CD4-positive, alpha-beta T cell treated with Interferon alpha-2 for 1 hour (primary cell): ENCODE measurements around the gene P2RY2.
"Not testable (repeated sequence)": the region's sequence is repeated elsewhere in the genome, so short reads cannot be mapped to it uniquely, and the experiment has no call there.

Experiments used
- DNase-seq, 2 donors: peaks; one replicate each; pipeline ENCODE4 v3.0.0-alpha.2; 2020 to 2022

Gene P2RY2

GRCh38 chr11:73270016-73270854, 52.2 kb downstream of the P2RY2 start:
- DNase-seq, result no peak

GRCh38 chr11:73270855-73271477, 52.9 kb downstream of the P2RY2 start:
- DNase-seq, result no peak

- DNase-seq, result not testable (repeated sequence)
These were observed 53.4 kb downstream of the P2RY2 start for GRCh38 chr11:73271478-73271865.

- DNase-seq, result peak; percentile 14 to 57
These were observed 54.0 kb downstream of the P2RY2 start, which contains the start of gene P2RY6 for GRCh38 chr11:73271936-73272679. TSS of gene P2RY6 (plus strand) at chr11:73272338. CDS start at chr11:73296519, 24,181 bp downstream.

GRCh38 chr11:73272680-73273038, 54.6 kb downstream of the P2RY2 start:
- no peak for DNase-seq

GRCh38 chr11:73273222-73273895, 55.3 kb downstream of the P2RY2 start:
- no peak for DNase-seq

GRCh38 chr11:73274191-73274590, 56.1 kb downstream of the P2RY2 start:
- DNase-seq, result not testable (repeated sequence)

- DNase-seq, result no peak
These were observed 56.8 kb downstream of the P2RY2 start for GRCh38 chr11:73274722-73275380.

- no peak for DNase-seq
These were observed 57.3 kb downstream of the P2RY2 start for GRCh38 chr11:73275381-73275750.

GRCh38 chr11:73277467-73277866, 59.4 kb downstream of the P2RY2 start:
- DNase-seq, result no peak

- DNase-seq, result no peak
These were observed 62.5 kb downstream of the P2RY2 start for GRCh38 chr11:73280626-73281025.

GRCh38 chr11:73281201-73281741, 63.2 kb downstream of the P2RY2 start:
- no peak for DNase-seq

GRCh38 chr11:73281796-73282660, 63.9 kb downstream of the P2RY2 start:
- no peak for DNase-seq

- no peak for DNase-seq
These were observed 65.4 kb downstream of the P2RY2 start for GRCh38 chr11:73283276-73284000.

GRCh38 chr11:73284106-73284505, 66.0 kb downstream of the P2RY2 start:
- DNase-seq, result no peak

- DNase-seq, result no peak
These were observed 67.6 kb downstream of the P2RY2 start for GRCh38 chr11:73285721-73286120.
